Lower leg skin (tissue), 4 donors: ENCODE data around the gene SLX4IP. TPM values are rescaled to one million over a fixed set of nuclear protein-coding genes. Genes with fewer than 3 reads are reported as not detected.

Experiments
- DNase-seq, 2 donors: peaks; one replicate each; pipeline ENCODE4 v3.0.0-alpha.2; 2019; ENCODE audit warnings: low spot score in 2 of 2
- H3K4me3 ChIP-seq: fragments of 200-600 bp; sonication (generic); 2 replicates; pipeline ENCODE4 v1.5.1; 2017; ENCODE audit warnings: mild to moderate bottlenecking, low read depth; ENCODE audit not compliant: poor library complexity, severe bottlenecking
- CTCF ChIP-seq, 3 donors: fragments of 450-650 bp; IDR thresholded peaks; one replicate each; pipeline ENCODE4 v1.5.1; 2016; ENCODE audit warnings: antibody characterized with exemption in 3 of 3, mild to moderate bottlenecking in 3 of 3, moderate library complexity in 2 of 3
- POLR2A ChIP-seq, 2 donors: fragments of 450-650 bp; IDR thresholded peaks; one replicate each; pipeline ENCODE4 v1.6.1; 2016 to 2017; ENCODE audit warnings: antibody characterized with exemption in 2 of 2, mild to moderate bottlenecking in 1 of 2, moderate library complexity in 1 of 2
- WGBS, 2 donors: methylation state at CpG; one replicate each; pipeline ENCODE4 v1.1.5; 2018; 5-methylcytosine and 5-hydroxymethylcytosine counted together
- intact Hi-C: fragments of 100-400 bp; cut with DNase I; formaldehyde crosslinking; loops from one replicate; pipeline ENCODE4 v1.15.0; 2023; ENCODE audit warnings: low total_unique reads
- total RNA-seq, 4 donors: library from RNA; depleted of rRNA; stranded (reverse); fragments of >200 nt; gene quantifications; one replicate each; pipeline ENCODE4 v1.1.0, GENCODE V29; 2016

The SLX4IP gene
- total RNA-seq, 4 donors from 2014 or later = 3.0 to 4.0 (median 3.7) TPM

- no peak for DNase-seq
- TF ChIP-seq CTCF (IDR thresholded peaks at IDR 0.05) (no peak), POLR2A (IDR thresholded peaks at IDR 0.05) (no peak)
- no peak overlapping the region for H3K4me3 ChIP-seq
- intact Hi-C loops = no loop called here
Observed at GRCh38 chr20:10454151-10454750, 19.1 kb downstream of the SLX4IP start.

GRCh38 chr20:10461495-10461894 is 26.4 kb downstream of the SLX4IP start:
- 89 to 92% methylated on average over 2 of the region's 2 CpGs for WGBS, 2 donors
- no peak for TF ChIP-seq CTCF (IDR thresholded peaks at IDR 0.05)
- TF ChIP-seq POLR2A (IDR thresholded peaks at IDR 0.05) = no peak
- intact Hi-C loops = loop anchor here (10.0 kb wide), 1 partner anchor 1083 kb away; no protein-coding TSS in a partner anchor
- DNase-seq = no peak
- H3K4me3 ChIP-seq = no peak overlapping the region

GRCh38 chr20:10462516-10462915 is 27.4 kb downstream of the SLX4IP start:
- intact Hi-C loops = loop anchor here (10.0 kb wide), 1 partner anchor 1082 kb away; no protein-coding TSS in a partner anchor
- no peak overlapping the region for H3K4me3 ChIP-seq
- TF ChIP-seq POLR2A (IDR thresholded peaks at IDR 0.05) = no peak
- no peak for TF ChIP-seq CTCF (IDR thresholded peaks at IDR 0.05)
- DNase-seq = no peak

GRCh38 chr20:10463622-10464021 is 28.5 kb downstream of the SLX4IP start:
- no peak for DNase-seq
- H3K4me3 ChIP-seq = no peak overlapping the region
- TF ChIP-seq CTCF (IDR thresholded peaks at IDR 0.05) = no peak
- no peak for TF ChIP-seq POLR2A (IDR thresholded peaks at IDR 0.05)
- 86 to 90% methylated on average over 2 of the region's 2 CpGs for WGBS, 2 donors
- intact Hi-C loops = loop anchor here (10.0 kb wide), 1 partner anchor 1081 kb away; no protein-coding TSS in a partner anchor

- DNase-seq = no peak
- TF ChIP-seq CTCF (IDR thresholded peaks at IDR 0.05) (no peak), POLR2A (IDR thresholded peaks at IDR 0.05) (no peak)
- H3K4me3 ChIP-seq = no peak overlapping the region
- WGBS, 2 donors = 88 to 91% methylated on average over 3 of the region's 3 CpGs
- intact Hi-C loops = loop anchor here (10.0 kb wide), 1 partner anchor 1080 kb away; no protein-coding TSS in a partner anchor
Observed at GRCh38 chr20:10465135-10465534, 30.0 kb downstream of the SLX4IP start.

GRCh38 chr20:10466325-10466724 is 31.2 kb downstream of the SLX4IP start:
- DNase-seq = no peak
- no peak for TF ChIP-seq CTCF (IDR thresholded peaks at IDR 0.05)
- no peak for TF ChIP-seq POLR2A (IDR thresholded peaks at IDR 0.05)
- WGBS, 2 donors = 34 to 45% methylated on average over 4 of the region's 4 CpGs
- intact Hi-C loops = loop anchor here (10.0 kb wide), 1 partner anchor 1078 kb away; no protein-coding TSS in a partner anchor
- no peak overlapping the region for H3K4me3 ChIP-seq
